NCI-H1105 (cell line): Measurements from ENCODE around the gene ZYG11B.
"Not testable (repeated sequence)": the region's sequence is repeated elsewhere in the genome, so short reads cannot be mapped to it uniquely, and the experiment has no call there.

Experiments
- DNase-seq: peaks from one replicate; lab custom pipeline; 2025; lab: John Stamatoyannopoulos, UW

Gene ZYG11B

DNA sequence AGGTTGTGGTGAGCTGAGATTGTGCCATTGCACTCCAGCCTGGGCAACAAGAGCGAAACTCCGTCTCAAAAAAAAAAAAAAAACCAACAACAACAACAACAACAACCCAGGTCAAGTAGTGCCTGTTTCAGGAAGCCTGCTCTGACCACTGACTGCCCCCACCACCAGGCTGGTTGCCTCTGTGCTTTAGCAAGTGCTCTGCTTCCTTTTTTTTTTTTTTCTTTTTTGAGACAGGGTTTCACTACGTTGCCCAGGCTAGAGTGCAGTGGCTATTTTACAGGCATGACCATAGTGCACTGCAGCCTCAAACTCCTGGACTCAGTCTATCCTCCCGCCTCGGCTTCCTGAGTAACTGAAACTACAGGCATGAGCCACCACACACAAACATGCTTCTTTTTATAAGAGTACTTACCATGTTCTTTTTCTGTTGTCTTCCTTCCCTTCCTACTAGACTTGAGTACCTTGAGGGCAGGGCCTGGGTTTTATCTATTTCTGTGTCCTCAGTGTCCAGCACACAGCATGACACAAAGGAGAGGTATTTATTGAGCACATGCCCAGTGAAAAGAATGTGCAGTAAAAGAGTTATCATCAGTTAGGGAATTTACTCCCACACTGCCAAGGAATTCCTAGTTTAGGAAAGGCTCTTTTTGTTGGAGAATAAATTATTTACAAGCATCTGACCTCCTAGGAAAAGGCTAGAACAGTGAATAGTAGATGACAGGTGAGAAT lies 18.2 kb upstream of the ZYG11B start:
- no peak for DNase-seq

- DNase-seq, result no peak
These were observed 17.2 kb upstream of the ZYG11B start for GRCh38 chr1:52709016-52709415.

DNA sequence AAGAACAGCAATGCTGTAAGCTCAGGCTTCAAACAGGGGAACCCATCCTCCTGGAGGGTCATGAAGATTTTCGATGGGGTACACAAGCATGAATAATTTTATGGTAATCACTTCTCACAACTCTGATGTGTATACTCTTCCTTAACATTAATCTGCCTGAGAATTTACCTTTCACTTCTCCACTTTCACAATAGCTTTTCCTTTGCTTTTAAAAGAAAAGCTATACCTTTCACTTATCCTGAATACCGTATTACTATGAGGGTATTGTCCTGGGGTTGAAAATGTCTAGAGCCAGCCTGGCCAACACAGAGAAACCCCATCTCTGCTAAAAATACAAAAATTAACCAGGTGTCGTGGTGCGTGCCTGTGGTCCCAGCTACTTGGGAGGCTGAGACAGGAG lies 12.7 kb upstream of the ZYG11B start:
- DNase-seq, result no peak

- not testable (repeated sequence) for DNase-seq
These were observed 11.0 kb upstream of the ZYG11B start for GRCh38 chr1:52715296-52715695.

DNA sequence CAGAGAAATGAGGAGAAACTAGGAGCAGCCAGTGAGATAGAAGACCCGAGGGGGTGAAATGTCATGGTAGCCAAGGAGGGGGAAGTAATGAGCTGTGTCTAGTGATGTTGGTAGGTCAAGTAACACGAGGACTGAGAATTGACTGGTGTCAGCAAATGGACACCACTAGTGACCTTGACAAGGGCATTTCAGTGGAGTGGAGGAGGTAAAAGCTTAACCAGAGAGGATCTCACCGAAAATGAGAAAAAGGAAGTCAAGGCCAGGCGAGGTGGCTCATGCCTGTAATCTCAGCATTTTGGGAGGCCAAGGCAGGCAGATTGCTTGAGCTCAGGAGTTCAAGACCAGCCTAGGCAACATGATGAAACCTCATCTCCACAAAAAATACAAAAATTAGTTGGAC lies 3.0 kb upstream of the ZYG11B start:
- DNase-seq, result no peak

DNA sequence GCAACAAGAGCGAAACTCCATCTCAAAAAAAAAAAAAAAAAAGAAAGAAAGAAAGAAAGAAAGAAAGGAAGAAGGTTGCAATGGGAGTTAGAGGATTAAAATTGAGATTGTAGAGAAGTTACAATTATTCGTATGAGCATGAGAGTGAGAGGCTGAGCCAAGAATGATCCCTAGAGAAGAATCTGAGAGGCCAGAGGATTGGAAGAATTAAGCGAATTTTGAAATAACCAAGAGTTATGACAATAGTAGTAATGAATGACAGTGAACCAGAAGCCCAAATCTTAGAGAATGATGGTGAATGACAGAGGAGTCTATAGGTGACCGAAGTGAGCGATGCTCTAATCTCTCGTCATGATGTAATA lies 369 bp upstream of the ZYG11B start:
- no peak for DNase-seq

DNA sequence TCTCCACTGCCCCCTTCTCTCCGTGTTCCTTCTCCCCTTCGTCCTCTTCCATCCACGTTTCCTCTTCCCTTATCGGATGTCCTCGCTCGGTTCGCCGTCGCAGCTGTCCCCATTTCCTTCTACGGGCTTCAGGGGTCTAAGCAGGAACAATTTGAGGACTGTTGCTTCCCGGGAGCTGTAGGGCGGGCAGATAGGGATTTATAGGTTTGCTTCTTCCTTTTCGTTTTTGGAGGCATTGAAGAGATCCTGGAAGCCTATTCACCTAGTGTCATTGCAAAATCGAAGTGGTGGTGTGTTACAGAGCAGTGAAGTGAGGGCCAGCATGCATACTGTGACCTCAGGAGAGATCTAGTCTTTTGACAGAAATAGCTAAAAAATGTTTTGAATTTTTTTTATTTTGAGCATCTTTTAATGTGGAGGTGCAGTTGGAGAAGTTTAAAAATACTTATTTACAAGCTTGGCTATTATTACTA lies 897 bp downstream of the ZYG11B start:
- peak; percentile 9 for DNase-seq

DNA sequence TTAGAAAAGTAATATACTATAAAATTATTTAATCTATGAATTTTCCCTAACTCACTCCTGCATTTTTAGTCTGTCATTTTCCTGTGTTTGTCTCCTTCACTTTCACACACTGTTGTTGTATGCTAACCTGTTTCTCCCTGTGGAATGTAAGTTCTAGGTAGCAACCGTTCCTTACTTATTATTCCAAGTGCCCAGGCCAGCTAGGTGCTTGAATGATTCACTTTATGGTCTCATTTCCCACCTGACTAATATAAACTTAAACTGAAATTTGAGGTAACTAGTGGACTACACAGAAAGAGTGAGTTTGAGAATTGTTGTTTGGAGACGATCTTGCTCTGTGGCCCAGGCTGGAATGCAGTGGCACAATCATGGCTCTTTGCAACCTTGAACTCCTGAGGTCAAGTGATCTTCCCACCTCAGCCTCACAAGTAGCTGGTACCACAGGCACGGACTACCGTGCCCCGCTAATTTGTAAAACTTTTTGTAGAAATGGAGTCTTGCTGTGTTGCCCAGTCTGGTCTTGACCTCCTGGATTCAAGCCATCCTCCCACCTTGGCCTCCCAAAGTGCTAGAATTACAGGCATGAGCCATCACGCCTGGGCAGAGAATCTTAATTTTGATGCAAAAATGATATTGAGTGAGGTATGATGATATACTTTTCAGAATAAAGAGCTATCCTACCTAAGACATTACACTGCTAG lies 1.9 kb downstream of the ZYG11B start:
- no peak for DNase-seq

DNA sequence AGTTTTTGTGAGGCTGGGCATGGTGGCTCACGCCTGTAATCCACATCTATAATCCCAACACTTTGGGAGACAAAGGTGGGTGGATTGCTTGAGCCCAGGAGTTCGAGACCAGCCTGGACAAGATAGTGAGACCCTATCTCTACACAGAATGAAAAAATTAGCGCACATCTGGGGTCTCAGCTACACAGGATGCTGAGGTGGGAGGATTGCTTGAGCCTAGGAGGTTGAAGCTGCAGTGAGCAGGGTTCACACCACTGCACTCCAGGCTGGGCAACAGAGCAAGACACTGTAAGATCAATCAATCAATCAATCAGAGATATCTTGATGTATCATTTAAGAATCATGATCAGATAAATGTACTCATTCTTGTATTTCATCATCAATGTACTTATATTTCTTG lies 7.1 kb downstream of the ZYG11B start:
- DNase-seq, result no peak

GRCh38 chr1:52735371-52735770 lies 9.1 kb downstream of the ZYG11B start:
- not testable (repeated sequence) for DNase-seq

- DNase-seq, result no peak
These were observed 11.9 kb downstream of the ZYG11B start for GRCh38 chr1:52738148-52738547.

GRCh38 chr1:52738893-52739292 lies 12.6 kb downstream of the ZYG11B start:
- no peak for DNase-seq

DNA sequence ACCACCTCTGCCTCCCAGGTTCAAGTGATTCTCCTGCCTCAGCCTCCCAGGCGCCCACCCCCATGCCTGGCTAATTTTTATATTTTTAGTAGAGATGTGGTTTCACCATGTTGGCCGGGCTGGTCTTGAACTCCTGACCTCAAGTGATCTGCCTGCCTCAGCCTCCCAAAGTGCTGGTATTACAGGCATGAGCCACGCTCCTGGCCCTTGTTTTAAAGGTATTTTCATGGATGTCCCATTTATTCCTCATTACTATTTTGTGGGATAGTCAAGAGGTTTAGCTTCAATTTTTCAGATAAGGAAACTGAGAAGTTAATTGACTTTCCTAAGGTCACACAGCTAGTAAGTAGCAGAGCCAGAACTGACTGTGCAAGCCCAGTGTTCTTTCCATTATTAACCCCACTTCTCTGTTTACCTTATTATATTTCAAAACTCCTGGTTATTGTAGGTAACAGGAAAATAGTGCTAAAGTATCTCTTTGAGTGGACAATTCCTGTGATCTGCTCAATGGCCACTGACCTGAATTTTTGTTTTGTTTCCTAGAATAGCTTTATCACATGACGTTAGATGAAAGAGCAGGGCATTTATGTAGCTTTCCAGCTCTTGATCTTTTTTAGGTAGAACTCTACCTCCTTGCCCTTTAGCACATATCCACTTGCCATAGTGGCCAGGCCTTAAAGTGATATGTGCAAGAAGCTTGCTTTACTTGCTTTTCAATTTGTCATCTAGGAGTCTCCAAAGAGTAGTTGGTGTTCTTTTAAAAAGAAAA lies 13.6 kb downstream of the ZYG11B start:
- DNase-seq, result no peak

DNA sequence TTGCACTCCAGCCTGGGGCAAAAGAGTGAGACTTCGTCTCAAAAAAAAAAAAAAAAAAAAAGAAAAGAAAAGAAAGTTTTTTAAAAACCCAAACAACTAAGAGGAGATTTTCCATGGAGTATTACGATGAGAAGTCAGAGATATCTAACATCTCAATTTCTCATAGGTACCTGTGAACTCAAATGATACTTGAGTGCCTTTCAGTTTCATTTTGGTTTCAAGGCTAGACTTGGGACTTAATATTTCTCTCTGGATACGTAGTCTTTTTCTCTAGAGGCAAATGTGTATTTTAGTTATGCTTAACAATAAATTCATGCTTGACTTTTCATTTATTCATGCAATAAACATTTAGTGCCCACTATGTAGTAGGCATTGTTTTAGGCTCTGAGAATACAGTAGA lies 15.0 kb downstream of the ZYG11B start:
- DNase-seq, result no peak

- no peak for DNase-seq
These were observed 19.9 kb downstream of the ZYG11B start for GRCh38 chr1:52746189-52746588.

DNA sequence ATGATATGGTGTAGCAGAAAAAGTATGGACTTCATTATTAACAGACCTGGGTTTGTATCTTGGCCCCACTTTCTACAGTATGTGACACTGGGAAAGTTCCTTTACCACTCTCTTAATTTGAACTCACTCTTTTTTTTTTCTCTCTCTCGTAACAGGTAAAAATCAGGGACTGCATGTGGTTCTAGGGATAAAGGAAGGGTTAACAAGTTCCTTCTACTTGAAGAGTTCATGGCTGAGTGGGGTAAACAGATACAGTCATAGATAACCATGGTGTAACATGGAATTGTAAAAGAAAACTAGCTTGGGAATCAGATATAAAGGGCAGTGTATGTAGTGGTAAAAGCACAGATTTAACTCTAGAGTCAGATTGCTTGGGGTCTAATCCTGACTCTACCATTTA lies 21.2 kb downstream of the ZYG11B start:
- DNase-seq, result no peak

- DNase-seq, result no peak
These were observed 21.9 kb downstream of the ZYG11B start for GRCh38 chr1:52748119-52748518.

DNA sequence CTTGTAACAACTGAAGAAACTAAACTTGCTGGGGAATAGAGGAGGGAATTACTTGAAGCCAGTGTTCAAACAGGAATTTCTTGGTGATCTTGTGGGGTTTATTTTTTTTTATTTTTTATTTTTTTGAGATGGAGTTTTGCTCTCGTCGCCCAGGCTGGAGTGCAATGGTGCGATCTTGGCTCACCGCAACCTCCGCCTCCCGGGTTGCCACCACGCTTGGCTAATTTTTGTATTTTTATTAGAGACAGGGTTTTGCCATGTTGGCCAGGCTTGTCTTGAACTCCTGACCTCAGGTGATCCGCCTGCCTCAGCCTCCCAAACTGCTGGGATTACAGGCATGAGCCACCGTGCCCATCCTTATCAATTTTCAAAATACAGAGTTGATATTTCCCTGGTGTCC lies 23.2 kb downstream of the ZYG11B start:
- not testable (repeated sequence) for DNase-seq

DNA sequence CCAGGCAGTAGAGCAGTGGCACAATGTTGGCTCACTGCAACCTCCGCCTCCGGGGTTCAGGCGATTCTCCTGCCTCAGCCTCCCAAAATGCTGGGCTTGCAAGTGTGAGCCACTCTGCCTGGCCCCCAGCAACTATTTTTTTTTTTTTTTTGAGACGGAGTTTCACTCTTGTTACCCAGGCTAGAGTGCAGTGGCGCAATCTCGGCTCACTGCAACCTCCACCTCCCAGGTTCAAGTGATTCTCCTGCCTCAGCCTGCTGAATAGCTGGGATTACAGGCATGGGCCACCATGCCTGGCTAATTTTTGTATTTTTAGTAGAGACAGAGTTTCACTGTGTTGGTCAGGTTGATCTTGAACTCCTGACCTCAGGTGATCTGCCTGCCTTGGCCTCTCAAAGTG lies 23.9 kb downstream of the ZYG11B start:
- not testable (repeated sequence) for DNase-seq

DNA sequence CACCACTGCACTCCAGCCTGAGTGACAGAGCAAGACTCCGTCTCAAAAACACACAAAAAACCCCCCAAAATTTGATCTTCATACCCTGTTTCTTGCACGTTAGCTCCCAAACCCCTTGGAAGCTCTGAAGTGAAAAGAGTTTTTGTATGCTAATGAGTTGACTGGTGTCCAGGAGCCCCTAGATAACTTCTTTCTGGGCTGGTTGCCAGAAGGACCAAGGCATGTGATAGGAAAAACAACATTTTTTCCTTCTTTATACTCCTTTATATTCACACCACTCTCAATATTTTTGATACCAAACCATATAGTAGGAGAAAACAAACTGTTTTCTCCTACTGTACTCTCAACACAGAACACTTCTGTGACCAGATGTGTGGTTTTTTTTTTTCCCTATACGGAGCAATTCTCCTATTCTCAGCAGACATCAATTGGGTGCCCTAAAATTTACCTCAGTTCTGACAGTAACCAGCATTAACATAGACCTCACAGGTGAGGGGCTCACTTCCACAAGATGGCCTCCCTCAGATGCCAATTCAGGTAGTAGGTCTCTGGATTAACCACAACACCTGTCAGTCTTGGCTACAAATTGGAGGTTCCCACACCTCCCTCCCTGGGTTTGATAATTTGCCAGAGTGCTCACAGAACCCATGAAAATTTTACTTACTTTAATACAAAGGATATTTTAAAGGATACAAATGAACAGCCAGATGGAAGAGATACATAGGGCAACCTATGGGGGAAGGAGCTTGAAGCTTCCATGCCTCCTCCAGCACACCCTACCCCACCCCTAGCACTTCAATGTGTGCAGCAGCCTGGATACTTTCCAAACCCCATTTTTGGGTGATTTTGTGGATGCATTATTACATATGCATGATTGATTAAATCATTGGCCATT lies 25.6 kb downstream of the ZYG11B start:
- peak; percentile 38 for DNase-seq

DNA sequence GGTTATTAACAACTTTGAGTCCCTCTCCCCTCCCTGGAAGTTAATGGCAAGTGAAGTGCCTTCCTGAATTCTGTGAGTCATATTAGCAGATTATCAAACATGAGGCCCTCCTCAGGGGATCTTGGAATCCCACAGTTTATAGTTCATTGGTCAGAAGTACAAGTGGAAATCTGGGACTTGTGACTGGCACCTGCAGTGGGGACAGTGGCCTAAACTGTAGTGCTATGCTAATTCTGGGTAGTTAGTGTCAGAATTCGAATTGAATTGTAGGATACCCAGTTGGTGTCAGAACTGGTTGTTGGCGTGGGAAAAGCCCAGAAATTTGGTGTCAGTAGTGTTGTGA lies 26.2 kb downstream of the ZYG11B start:
- no peak for DNase-seq

GRCh38 chr1:52753169-52753568 lies 26.9 kb downstream of the ZYG11B start:
- DNase-seq, result no peak
